Measurements from ENCODE around the gene MTLN.

GRCh38 chr2:110172506-110172905 lies 39.8 kb downstream of the MTLN start:
- TF ChIP-seq EP300 (IDR thresholded peaks at IDR 0.05), result no peak
- no peak for TF ChIP-seq POLR2A (IDR thresholded peaks at IDR 0.05)

All from upper lobe of left lung (tissue), 4 donors.